ENCODE results near the gene FREM1.

The FREM1 gene

GRCh38 chr9:14722391-14723035 is 187.7 kb downstream of the FREM1 start, which contains the start of gene CER1:
Gene CER1 (minus strand): TSS chr9:14722733. CDS start chr9:14722672, 61 bp downstream.
- no peak for TF ChIP-seq CTCF (IDR thresholded peaks at IDR 0.05; ENCODE audit: low read length, missing control alignments)
- no peak for DNase-seq (ENCODE audit: low read depth)
- H3K4me3 ChIP-seq (replicated peaks; ENCODE audit: low read depth, low read length): no peak within 1 kb of the TSS

GRCh38 chr9:14719231-14719923 is 190.9 kb downstream of the FREM1 start:
- no peak for TF ChIP-seq CTCF (IDR thresholded peaks at IDR 0.05; ENCODE audit: low read length, missing control alignments)
- no peak overlapping the region for H3K4me3 ChIP-seq (replicated peaks; ENCODE audit: low read depth, low read length)
- DNase-seq (ENCODE audit: low read depth): no peak

GRCh38 chr9:14715102-14715501 is 195.1 kb downstream of the FREM1 start:
- TF ChIP-seq CTCF (IDR thresholded peaks at IDR 0.05; ENCODE audit: low read length, missing control alignments): no peak
- H3K4me3 ChIP-seq (replicated peaks; ENCODE audit: low read depth, low read length): no peak overlapping the region
- no peak for DNase-seq (ENCODE audit: low read depth)

- no peak overlapping the region for H3K4me3 ChIP-seq (replicated peaks; ENCODE audit: low read depth, low read length)
- no peak for DNase-seq (ENCODE audit: low read depth)
- no peak for TF ChIP-seq CTCF (IDR thresholded peaks at IDR 0.05; ENCODE audit: low read length, missing control alignments)
These were observed 197.0 kb downstream of the FREM1 start for GRCh38 chr9:14713187-14713767.

- no peak for TF ChIP-seq CTCF (IDR thresholded peaks at IDR 0.05; ENCODE audit: low read length, missing control alignments)
- no peak overlapping the region for H3K4me3 ChIP-seq (replicated peaks; ENCODE audit: low read depth, low read length)
- peak; percentile 39 for DNase-seq (ENCODE audit: low read depth)
These were observed 199.4 kb downstream of the FREM1 start for GRCh38 chr9:14710804-14711203.

GRCh38 chr9:14706530-14707140 is 203.6 kb downstream of the FREM1 start:
- no peak for TF ChIP-seq CTCF (IDR thresholded peaks at IDR 0.05; ENCODE audit: low read length, missing control alignments)
- no peak overlapping the region for H3K4me3 ChIP-seq (replicated peaks; ENCODE audit: low read depth, low read length)
- DNase-seq (ENCODE audit: low read depth): no peak

Data from fibroblast of pulmonary artery (primary cell).